PC-9 (cell line): ENCODE data around the gene SLC6A19. TPM values are rescaled to one million over a fixed set of nuclear protein-coding genes. Genes with fewer than 3 reads are reported as not detected.

Source experiments
- BruUV-seq: library from RNA; stranded (reverse); fragments of 400-500 nt; replicated peaks from 2 replicates; lab custom pipeline; 2021; lab: Mats Ljungman, UMichigan
- CTCF ChIA-PET: fragments of 300-600 bp; sonication (Branson Sonifier 250); formaldehyde crosslinking; loops from one replicate; lab custom pipeline; 2022; ENCODE audit warnings: antibody characterized with exemption; lab: Charles Lee
- POLR2A ChIA-PET: fragments of 300-600 bp; sonication (Branson Sonifier 250); formaldehyde crosslinking; loops from one replicate; lab custom pipeline; 2022; ENCODE audit warnings: antibody characterized with exemption; ENCODE audit not compliant: unreplicated experiment; lab: Charles Lee
- DNase-seq, 2 experiments: peaks; one replicate each; pipeline versions ENCODE4 v3.0.0 to v3.0.0-alpha.2; 2015 to 2022; ENCODE audit warnings: mixed read lengths in 1 of 2
- H2AFZ ChIP-seq: fragments of 200-600 bp; sonication (generic); 2 replicates; pipeline ENCODE4 v1.8.1; 2017; ENCODE audit warnings: antibody characterized with exemption
- H3F3A ChIP-seq: fragments of 200-600 bp; sonication (generic); 2 replicates; pipeline ENCODE4 v1.8.1; 2017; ENCODE audit warnings: antibody characterized with exemption, mild to moderate bottlenecking, low read depth; ENCODE audit not compliant: insufficient read depth
- H3K27ac ChIP-seq: fragments of 200-600 bp; sonication (generic); 2 replicates; pipeline ENCODE4 v1.6.1; 2016; ENCODE audit warnings: mixed run types
- H3K27me3 ChIP-seq: fragments of 200-600 bp; sonication (generic); 2 replicates; pipeline ENCODE4 v1.6.1; 2016; ENCODE audit warnings: low read depth, mixed run types; ENCODE audit not compliant: insufficient read depth
- H3K36me3 ChIP-seq: fragments of 200-600 bp; sonication (generic); 2 replicates; pipeline ENCODE4 v1.6.1; 2016; ENCODE audit warnings: low read depth, mixed run types
- H3K4me1 ChIP-seq: fragments of 200-600 bp; sonication (generic); replicated peaks from 2 replicates; pipeline ENCODE4 v1.6.1; 2016; ENCODE audit warnings: mixed run types; ENCODE audit not compliant: insufficient read depth
- H3K4me2 ChIP-seq: fragments of 200-600 bp; sonication (generic); 2 replicates; pipeline ENCODE4 v1.6.1; 2017; ENCODE audit warnings: mixed run types
- H3K4me3 ChIP-seq: fragments of 200-600 bp; sonication (generic); 2 replicates; pipeline ENCODE4 v1.6.1; 2016; ENCODE audit warnings: mixed run types
- H3K79me2 ChIP-seq: fragments of 200-600 bp; sonication (generic); 2 replicates; pipeline ENCODE4 v1.6.1; 2017; ENCODE audit warnings: low read depth, mixed run types
- H3K9me2 ChIP-seq: fragments of 200-600 bp; sonication (generic); 2 replicates; pipeline ENCODE4 v1.8.1; 2017; ENCODE audit warnings: mild to moderate bottlenecking; ENCODE audit not compliant: insufficient read depth
- H3K9me3 ChIP-seq: fragments of 200-600 bp; sonication (generic); 2 replicates; pipeline ENCODE4 v1.8.1; 2016; ENCODE audit warnings: low read depth; ENCODE audit not compliant: insufficient read depth
- H4K20me1 ChIP-seq: fragments of 200-600 bp; sonication (generic); 2 replicates; pipeline ENCODE4 v1.8.1; 2017; ENCODE audit not compliant: insufficient read depth
- EZH2 ChIP-seq: fragments of 200-600 bp; sonication (generic); IDR thresholded peaks from 2 replicates; pipeline ENCODE4 v1.8.0; 2017; ENCODE audit warnings: antibody characterized with exemption, low read depth
- intact Hi-C: fragments of 100-400 bp; cut with micrococcal nuclease; formaldehyde crosslinking; loops from one replicate; pipeline ENCODE4 v1.10.0; 2022; ENCODE audit not compliant: unreplicated experiment
- total RNA-seq: library from RNA; stranded (reverse); gene quantifications from 2 replicates; pipeline ENCODE4 v1.2.3, GENCODE V29; 2021
- TF ChIP-seq, protein P1 (sequence below): fragments of 200-600 bp; sonication (generic); conservative IDR thresholded peaks from 2 replicates; pipeline ENCODE4 v1.6.1; 2017; ENCODE audit warnings: mixed run types, antibody characterized with exemption, mild to moderate bottlenecking, moderate library complexity

The SLC6A19 gene
- total RNA-seq, 1 experiment from 2014 or later, result not detected

GRCh38 chr5:1179383-1179715 is 22.0 kb upstream of the SLC6A19 start:
- DNase-seq, result no peak
- ChIA-PET POLR2A (interaction anchor here (0.7 kb wide), 1 partner anchor 172 kb away, joined by 3 read pairs; no protein-coding TSS in a partner anchor), CTCF (interaction anchor here (0.6 kb wide), 1 partner anchor 172 kb away, joined by 3 read pairs; no protein-coding TSS in a partner anchor)
- peaks cover 99% of the 10 kb centered on the region for H3K27me3 ChIP-seq
- intact Hi-C loops, result no loop called here
- H2AFZ ChIP-seq, result no peak overlapping the region
- H3K4me2 ChIP-seq, result no peak overlapping the region
- no peaks in the 10 kb centered on the region for H3K36me3 ChIP-seq
- H3K4me3 ChIP-seq, result no peak overlapping the region
- H3K9me2 ChIP-seq, result no peaks in the 10 kb centered on the region
- H3K4me1 ChIP-seq, result no peaks in the 10 kb centered on the region
- H3K27ac ChIP-seq, result no peak overlapping the region
- no peaks in the 10 kb centered on the region for H3K79me2 ChIP-seq
- no peaks in the 10 kb centered on the region for H3K9me3 ChIP-seq
- H4K20me1 ChIP-seq, result no peaks in the 10 kb centered on the region; the same call in 1 of the 2 replicates
- no peak for TF ChIP-seq EZH2
- TF ChIP-seq, protein P1, sequence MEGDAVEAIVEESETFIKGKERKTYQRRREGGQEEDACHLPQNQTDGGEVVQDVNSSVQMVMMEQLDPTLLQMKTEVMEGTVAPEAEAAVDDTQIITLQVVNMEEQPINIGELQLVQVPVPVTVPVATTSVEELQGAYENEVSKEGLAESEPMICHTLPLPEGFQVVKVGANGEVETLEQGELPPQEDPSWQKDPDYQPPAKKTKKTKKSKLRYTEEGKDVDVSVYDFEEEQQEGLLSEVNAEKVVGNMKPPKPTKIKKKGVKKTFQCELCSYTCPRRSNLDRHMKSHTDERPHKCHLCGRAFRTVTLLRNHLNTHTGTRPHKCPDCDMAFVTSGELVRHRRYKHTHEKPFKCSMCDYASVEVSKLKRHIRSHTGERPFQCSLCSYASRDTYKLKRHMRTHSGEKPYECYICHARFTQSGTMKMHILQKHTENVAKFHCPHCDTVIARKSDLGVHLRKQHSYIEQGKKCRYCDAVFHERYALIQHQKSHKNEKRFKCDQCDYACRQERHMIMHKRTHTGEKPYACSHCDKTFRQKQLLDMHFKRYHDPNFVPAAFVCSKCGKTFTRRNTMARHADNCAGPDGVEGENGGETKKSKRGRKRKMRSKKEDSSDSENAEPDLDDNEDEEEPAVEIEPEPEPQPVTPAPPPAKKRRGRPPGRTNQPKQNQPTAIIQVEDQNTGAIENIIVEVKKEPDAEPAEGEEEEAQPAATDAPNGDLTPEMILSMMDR, result no peak
- H3F3A ChIP-seq, result no peaks in the 10 kb centered on the region
- no TSS peak for BruUV-seq

DNA sequence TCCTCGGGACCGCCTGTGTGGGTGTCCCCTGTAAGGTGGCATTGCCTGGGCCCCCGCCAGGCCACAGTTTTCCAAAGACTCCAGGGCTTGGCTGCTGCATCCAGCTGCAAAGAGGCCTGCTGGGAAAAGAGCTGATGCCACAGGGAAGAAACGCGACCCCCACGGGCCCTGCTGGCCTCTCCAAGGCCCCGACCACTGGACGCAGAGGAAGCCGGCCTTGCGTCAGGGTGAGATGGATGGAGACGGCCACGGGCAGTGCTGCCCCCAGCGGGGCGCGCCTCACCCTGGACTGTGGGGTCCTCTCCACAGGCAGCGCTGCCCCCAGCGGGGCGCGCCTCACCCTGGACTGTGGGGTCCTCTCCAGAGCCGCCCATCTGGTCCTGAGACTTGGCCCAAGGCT is 21.3 kb upstream of the SLC6A19 start:
- ChIA-PET POLR2A (interaction anchor here (0.7 kb wide), 1 partner anchor 171 kb away, joined by 3 read pairs; no protein-coding TSS in a partner anchor), CTCF (no interaction called here)
- Histone ChIP-seq H3K4me3 (no peak overlapping the region), H3F3A (0 out of 2 replicates have a peak, but pooled peaks cover 3% of the 10 kb centered on the region), H3K4me1 (no peaks in the 10 kb centered on the region), H3K36me3 (no peaks in the 10 kb centered on the region), H3K79me2 (no peaks in the 10 kb centered on the region), H3K9me3 (no peaks in the 10 kb centered on the region), H4K20me1 (no peaks in the 10 kb centered on the region; the same call in 1 of the 2 replicates), H3K9me2 (no peaks in the 10 kb centered on the region), H3K4me2 (no peak overlapping the region), H2AFZ (no peak overlapping the region), H3K27me3 (peaks cover 100% of the 10 kb centered on the region), H3K27ac (no peak overlapping the region)
- TF ChIP-seq, protein P1, result no peak
- TF ChIP-seq EZH2, result no peak
- intact Hi-C loops, result no loop called here
- no peak for DNase-seq
- BruUV-seq, result no TSS peak

DNA sequence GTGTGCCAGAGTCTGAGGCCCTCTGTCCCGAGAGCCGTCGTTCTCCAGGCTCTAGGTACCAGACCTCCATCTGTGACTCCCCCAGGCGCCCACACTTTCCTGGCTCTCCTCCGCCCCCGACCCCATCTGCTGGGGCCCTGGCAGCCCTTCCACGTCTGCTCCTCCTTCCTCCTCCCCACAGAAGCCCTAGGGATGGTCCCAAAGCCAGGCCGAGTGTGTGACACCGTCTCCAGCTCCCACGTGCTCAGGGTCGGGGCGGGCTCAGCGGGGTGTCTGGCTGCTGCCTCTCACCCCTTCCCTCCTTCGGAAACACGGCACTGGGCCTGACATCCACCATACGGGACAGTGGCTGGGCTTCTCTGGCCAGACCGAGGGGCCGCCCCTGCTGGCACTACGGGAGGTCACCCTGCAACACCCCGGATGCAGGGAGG is 20.5 kb upstream of the SLC6A19 start:
- no peak overlapping the region for H3K27ac ChIP-seq

More for the DNA sequence above, 20.5 kb upstream of the SLC6A19 start:
- no peaks in the 10 kb centered on the region for H3K36me3 ChIP-seq
- H3K9me3 ChIP-seq, result no peaks in the 10 kb centered on the region
- TF ChIP-seq EZH2, result no peak
- TF ChIP-seq, protein P1, result no peak
- intact Hi-C loops, result no loop called here
- H3K4me1 ChIP-seq, result no peaks in the 10 kb centered on the region
- no peak overlapping the region for H2AFZ ChIP-seq
- H3K4me3 ChIP-seq, result no peak overlapping the region
- ChIA-PET CTCF (no interaction called here), POLR2A (no interaction called here)
- no peak overlapping the region for H3K4me2 ChIP-seq
- no peaks in the 10 kb centered on the region; the same call in 1 of the 2 replicates for H4K20me1 ChIP-seq
- H3K27me3 ChIP-seq, result peaks cover 100% of the 10 kb centered on the region
- H3K9me2 ChIP-seq, result no peaks in the 10 kb centered on the region
- H3F3A ChIP-seq, result 0 out of 2 replicates have a peak, but pooled peaks cover 7% of the 10 kb centered on the region
- no peaks in the 10 kb centered on the region for H3K79me2 ChIP-seq
- DNase-seq, result no peak
- no TSS peak for BruUV-seq
